NCI-H526 treated with DMSO at 0.1 percent for 48 hours (cell line): ENCODE measurements around the gene BHLHE41.

Experiments
- DNase-seq: peaks from one replicate; lab custom pipeline; 2025; lab: John Stamatoyannopoulos, UW

Gene BHLHE41

DNA sequence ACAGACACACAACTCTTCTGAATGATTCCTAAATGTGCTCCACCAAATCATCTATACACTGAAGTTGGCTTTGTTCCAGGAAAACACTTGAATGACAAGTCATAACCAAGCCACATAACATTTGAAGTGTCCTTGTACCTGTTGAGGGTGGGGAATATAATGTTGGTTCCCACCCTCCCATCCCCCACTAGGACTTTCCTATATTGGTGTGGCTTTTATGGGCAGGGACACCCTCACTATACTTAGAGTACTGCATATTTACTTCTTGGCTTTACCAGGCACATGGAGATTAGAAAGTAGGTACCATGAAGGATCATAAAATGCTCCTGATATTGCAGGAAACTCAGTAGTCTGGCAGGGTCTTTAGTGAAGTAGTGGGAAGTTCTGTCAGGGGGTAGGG is 9.7 kb upstream of the BHLHE41 start:
- no peak for DNase-seq

DNA sequence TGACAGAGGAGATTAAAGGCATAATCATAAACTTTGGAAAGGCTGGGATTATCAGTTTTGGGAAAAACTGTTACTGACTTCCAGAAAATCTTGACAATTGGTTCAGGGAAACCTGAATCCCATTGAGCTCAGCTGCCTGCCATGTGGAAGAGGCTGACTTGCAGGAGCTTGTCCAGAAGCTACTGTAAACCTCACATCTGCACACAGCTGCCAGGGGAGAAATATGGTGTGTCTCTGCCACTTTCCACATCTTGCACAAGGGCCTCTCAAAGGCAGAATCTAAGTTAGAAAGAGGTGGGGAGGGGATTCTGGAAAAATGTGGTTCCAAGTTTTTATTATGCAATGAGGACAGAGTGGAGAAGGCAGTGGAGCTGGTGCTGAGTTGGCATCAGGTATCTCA is 8.7 kb upstream of the BHLHE41 start:
- no peak for DNase-seq

DNA sequence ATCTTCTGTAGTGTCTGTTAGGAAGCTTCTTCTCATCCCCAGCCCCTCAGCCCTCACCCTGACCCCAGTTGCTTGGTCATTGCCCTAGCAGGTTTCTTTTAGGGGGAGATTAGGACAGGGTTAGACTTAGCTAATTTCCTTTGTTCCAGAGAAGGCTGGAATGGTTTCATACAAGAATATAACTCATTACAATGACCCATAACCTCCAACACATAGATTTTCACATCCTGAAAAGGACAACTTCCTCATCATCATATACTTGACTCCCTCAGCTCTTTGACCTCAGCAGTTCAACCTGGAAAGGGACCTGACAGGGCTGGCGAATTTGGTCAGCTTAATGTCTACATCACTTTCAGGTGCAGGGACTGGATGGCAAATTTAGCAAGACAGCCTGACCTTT is 8.0 kb upstream of the BHLHE41 start:
- DNase-seq, result no peak

DNA sequence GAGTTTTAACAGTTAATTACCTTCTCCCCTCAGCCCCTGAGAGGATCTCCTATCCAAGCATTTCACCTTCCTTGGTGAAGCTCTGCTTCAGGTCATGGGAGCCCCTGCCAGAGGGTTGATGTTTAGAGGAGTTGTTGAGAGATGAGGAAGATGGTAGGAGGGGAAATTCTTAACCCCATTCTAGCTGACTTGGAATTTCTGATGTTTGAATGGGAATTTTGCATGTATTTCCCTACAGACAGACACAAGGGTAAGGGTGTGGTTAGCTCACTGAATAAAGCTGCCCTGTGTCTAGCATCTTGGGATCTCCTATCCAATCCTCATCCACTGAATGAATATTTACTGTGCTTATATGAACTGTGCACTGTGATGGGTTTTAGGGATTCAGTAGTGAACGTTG is 7.1 kb upstream of the BHLHE41 start:
- peak; percentile 38 for DNase-seq

DNA sequence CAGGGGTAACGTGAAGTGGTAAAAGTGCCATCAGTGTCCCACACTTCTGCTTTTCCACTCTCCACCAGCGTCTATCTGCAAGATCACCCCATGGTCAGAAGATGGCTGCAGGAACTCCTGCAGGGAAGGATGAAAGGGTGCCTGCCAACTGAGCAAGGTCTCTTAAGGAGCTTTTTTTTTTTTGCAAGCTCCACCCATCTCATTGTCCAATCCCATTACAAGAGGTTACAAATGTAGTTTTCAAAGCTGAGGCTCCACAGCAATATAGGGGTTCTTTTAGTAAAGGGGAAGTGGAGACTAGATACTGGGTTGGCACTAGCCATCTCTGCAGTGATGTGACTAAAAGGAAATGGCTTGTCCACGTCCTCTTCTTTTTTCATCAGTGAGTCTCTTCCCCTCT is 5.9 kb upstream of the BHLHE41 start:
- DNase-seq, result no peak

DNA sequence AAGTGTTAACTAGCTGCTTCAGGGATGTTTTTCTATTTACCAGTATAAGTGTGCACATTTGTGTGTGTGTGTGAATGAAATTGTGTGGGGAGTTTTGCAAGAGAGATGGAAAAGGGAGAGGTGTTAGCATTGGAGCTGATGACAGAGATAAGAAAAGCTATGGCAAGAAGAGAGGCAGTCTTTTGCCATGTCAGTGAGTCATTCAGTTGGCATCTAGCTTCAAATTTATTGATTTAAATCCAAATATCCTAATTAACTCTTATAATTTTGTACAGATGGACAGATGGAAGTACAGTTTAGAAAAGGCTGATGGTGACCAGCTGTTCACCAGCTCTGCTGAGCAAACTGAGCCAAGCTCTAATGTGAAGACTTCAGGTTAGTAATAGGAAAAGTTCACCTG is 3.3 kb upstream of the BHLHE41 start:
- no peak for DNase-seq

DNA sequence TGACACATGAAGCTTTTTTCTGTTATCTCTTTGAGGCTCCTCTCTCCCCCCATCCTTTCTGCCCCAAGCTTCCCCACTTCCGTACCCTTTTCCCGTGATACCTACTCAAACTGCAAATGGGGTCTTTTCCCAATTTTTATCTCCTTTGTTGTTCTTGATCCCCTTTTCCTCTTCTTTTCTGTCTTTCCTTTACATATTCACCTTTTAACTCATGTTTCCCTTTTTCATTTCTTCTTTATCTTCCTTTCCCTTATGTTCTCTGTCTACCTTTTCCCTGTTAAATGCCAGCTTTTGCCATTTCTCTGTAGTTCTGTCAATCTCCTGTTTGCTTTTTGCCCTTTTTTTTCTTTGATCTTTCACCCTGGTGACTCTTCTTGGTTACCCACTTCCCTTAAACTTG is 2.6 kb upstream of the BHLHE41 start:
- no peak for DNase-seq

DNA sequence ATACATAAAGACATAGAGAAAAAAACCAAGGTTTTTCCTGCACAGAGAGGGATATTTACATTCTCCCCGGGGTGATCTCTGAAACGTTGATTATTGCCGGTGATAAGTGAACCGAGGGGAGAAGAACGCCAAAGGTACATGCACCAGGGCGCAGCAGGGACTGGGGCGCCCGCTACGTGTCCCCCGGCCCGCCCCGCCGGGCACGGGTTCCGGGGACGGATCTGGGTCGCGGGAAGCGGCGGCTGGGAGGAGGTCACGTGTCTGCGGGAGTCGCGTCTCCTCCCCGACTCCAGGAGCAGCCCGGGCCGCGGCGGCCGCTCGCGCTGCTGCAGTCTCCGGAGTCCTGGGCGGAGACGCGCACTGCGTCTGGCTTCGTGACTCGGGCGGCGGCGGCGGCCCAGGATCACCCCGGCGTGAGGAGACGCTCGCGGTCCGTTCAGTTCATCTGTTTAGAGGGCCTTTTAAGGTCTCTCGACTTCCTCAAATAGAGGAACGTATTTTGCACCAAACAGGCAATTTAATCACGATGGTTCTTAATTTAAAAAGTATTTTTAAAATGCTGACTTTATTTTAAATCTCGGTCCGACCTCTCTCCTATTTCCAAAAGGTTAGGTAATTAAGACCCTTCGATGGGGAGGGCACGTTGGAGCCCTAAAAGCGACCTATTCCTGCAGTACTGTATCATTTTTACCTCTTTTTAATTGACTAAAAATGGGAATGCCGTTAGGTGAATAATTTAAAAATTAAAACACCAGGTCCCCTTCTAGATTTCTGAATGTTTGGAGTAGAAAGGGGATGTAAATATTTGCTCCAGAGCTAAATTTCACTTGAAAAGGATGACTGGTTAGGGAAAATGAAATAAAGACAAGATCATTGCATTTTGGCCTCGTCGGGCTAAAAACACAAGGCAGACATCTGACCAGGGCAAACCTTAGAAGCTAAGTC is 1.8 kb upstream of the BHLHE41 start:
- DNase-seq, result peak; percentile 83

DNA sequence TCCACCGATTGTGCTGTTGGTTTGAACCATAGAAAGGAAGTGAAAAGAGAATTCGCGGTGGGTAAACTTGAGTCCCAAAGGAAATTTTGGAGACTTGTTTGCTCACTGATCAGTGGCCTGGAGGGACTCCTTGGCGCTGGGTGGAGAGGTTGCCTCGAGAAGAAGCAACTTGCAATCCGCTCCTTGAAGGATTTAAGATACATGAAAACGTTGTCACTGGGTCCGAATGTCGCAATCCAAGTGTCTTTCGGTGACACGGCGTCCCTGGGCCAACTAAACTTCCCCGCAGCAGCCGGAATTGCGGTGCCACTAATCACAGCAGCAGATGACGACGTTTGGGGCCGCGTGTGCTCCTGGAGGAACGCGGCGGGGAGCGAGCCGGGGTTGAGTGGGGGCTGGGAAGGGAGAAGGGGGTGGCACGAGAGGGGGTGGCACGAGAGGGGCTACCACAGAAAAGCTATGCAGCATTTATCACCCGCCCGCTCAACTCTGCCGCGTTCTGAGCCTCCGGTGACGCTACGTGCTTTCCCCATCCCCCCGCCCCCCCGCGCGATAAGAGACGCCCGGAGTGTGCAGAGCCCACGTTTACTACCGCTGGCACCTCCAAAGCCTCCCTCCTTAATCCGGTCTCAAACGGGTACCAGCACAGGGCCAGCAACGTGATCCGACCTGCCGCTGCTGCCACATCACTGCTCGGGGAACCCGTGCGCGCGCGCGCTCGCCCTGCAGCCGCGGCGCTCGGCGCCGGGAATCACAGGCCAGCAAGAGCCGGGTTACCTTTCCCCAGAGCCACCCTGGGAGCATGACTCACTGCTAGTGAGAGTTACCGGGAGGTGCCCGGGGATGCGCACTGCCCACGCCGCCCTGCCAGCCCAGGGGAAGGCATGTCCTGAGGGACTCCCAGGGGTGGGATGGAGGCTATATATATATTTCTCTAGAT is 833 bp upstream of the BHLHE41 start:
- peak; percentile 76 for DNase-seq

DNA sequence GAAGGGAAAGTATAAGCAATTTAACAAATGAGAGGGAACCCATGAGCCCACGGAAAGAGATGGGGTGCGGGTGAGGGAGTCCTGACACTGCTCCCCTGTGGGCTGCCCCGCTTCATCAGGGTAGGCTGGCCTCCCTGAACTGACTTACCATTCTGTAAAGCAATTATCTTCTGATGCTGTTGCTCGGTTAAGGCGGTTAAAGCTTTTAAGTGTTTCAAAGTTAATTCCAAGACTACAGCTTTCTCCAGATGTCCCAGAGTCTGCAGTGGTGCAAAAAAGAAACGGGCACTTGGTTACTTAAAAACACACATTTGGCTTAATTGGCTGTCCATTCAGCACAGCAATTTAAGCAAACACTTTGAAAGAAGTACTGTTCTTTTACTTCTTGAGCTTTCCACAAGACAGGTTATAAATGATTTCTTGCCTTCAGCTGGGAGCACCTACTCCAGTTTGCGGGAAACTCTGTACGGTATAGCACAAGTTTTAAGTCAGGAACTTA is 1.3 kb downstream of the BHLHE41 start:
- DNase-seq, result no peak

DNA sequence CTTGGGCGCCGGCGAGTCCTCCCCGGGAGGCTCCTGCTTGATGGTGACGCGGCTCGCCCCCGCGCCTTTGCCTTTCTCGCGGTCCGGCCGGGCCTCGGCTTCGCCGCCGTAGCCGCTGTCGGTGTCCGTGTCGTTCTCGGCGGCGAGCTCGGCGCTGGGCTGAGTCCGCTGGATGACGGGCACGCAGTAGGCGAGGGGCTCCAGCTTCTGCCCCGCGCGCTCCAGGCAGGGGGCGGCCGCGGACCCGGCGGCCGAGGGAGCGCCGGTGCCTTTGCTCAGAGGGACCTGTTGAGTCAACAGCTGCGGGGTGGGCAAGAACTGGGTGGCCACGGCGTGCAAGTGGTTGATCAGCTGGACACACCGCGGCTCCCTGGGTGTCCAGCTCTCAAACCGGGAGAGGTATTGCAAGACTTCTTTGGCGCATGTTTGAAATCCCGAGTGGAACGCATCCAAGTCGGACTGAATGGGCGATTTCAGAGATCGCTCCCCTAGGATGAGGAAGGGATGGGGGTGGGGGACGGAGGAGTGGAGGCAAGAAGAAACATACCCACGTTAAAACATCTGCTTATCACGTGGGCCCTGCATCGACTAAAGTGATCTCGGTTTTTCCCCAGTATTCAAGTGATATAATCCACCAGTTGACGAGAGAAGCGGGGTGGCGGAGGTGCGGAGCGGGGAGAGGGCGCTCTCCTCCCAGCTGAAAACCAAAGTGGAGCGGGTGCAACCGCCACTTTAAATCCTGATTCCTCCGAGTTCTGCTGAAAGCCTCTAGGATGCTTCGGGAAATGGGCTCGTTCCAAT is 2.0 kb downstream of the BHLHE41 start:
- peak; percentile 64 for DNase-seq

DNA sequence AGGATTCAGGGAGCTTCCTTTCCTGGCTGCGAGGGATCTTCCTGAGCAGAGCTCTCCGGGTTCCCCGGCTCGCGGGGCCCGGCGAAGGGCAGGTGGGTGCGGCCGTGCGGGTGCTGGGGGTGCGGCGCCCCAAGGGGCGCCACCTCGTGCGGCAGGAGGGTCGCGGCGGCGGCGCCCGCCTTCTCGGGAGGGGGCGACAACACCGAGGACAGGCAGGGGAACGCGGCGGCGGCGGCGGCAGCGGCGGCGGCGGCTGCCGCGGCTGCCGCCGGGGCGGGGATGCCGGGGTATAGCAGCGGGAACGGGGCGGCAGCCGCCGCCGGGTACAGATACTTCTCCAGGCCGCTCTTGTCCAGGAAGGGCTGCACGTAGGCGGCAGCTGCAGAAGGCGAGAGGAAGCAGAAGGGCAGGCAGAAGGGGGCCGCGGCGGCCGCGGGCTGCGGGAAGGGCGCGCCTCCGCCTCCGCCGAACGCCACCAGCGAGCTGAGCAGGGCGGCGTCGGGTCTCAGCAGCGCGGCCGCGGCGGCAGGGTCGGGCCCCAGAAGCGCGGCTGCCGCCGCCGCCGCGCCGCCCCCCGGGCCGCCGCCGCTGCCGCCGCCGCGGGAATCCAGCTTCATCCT is 2.7 kb downstream of the BHLHE41 start:
- peak; percentile 31 for DNase-seq

DNA sequence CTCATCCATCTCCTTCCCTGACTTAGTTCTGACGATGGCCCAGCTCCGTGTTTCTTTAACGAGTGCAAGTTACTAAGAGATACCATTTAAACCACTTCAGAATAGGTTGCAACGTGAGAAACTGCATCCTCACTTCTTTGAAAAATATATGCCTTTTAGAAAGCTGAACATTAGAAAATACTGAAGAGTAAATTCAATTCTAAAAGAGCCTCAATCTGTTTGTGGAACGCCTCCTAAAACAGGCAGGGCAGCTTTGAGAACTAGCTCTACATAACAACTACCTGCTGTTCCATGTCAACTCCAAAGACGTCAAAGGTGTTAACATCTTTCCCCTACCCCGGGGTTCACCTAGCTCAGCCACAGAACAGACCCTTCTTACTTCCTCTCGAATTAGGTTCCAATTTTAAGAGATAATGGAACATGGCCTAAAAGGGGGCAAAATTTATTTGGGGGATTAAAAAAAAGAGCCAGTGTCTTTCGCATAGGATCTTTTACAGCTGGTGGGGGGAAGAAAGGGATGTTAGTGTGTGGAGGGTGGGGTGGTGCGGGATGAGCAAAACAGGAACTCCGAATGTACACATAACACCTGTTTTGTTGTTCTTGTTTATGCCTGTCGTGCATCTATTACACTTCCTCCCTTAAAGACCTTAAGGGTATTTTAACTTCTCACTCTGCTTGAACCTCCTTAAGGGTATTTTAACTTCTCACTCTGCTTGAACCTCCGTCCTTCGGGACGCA is 3.3 kb downstream of the BHLHE41 start:
- DNase-seq, result peak; percentile 72

DNA sequence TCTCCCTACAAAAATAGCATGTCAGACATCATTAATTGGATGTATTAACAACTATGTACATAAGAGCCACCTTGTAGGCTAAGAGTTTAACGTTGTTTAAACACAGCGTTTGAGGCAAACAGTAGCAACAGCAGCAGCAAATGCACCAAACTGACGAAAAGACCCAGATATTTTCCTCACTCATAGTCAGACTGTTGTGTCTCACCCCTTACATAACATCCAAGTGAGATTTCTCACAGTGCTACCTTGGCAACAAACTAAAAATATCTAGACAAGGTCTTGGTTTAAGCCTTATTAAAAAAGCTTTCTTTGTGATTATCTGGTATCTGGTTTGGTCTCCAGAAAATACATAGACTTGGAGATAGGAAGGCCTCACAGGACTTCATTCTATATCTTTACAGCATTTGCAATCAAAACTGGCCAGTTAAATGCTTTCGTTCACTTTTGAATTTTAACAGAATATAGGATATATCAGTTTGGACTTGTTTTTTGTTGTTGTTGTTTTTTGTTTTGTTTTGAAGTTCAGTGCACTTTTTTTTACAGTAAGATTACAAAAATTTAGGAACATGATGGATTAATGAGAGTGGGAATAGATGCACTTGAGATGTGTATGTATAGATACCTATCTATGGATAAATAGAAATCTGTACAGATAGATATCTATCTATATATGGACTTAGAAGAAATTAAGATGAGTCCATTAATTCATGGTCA is 4.1 kb downstream of the BHLHE41 start:
- peak; percentile 51 for DNase-seq

DNA sequence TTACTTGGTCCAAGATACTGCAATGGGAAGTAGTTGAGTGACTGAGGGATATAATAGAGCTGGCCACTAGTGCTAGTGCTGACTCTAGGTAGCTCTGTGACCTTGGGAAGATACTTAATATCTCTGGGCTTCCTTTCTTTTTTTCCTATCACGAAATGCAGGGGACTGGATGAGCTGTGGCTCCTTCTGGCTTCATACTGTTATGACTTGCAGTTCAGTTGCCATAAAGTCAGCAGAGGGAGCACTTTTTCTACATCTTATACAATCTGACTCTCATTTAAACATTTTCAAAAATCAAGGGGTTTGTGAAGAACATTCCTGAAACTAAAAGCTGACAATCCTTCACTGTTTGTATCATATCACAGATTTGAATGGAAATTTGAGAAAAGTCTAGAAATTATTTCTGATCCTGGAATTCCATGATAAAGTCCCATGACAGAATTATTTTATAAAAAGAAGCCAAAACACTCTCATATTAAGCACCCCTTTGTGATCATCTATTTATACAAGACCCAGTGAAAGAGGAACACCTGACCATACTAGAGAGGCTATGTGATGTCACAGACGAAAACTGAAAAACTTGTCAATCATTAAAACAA is 5.3 kb downstream of the BHLHE41 start:
- peak; percentile 83 for DNase-seq

DNA sequence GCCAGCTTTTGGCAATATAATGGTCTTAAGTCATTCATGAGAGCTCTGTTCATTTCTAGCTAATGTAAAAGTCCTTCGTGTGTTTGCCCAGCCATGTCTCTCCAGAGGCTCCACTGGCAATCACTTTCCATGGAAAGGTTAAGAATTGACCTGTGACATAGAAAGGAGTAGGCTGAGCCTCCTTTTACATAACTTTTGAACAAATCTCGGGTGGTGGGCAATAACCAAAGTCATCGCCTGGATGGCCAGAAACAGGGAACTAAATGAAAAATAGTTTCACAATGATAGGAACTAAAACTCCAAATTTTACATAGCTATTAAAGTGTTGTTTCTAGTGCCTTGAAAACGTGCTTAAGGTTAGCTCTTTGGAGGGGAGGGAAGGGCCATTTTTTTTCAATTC is 6.5 kb downstream of the BHLHE41 start:
- DNase-seq, result peak; percentile 48

DNA sequence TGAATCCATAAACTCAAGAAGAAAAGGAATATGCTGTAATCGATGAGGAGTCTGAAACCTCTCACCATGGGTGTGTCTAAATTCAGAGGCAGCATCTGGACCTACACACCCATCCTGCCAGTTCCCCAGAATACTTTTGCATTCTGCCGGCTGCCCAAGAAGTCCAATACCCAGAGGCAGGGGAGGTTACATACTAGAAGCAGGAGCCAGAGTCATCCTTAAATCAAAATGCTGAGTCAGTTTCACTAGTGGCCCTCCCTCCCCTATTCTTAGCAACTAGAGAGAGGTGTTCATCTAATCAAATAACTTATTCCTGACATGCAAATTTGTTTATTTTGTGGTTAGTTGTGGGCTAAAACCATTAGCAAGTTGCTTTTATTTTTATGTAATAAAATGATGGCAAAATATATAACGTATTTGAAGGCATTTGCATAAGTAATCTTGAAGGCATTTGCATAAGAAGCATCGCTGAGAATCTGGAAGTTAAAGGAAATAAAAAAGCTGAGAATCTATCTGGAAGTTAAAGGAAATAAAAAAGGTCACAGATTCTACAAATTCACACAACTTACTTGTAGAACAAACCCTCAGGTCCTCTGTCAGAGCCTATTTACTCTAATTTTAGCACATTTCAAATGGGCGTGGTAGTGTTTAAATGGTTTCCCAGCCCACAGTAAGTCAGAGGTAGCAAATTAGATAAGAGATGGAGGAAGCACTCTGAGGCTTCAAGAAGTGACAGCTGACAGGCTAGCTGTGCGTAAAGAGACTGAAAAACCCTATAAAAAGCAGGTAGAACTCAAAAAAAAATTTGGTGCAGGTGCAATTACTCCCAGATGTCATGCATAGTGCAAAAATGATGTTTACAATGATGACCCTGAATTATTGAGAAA is 7.8 kb downstream of the BHLHE41 start:
- DNase-seq, result peak; percentile 91

DNA sequence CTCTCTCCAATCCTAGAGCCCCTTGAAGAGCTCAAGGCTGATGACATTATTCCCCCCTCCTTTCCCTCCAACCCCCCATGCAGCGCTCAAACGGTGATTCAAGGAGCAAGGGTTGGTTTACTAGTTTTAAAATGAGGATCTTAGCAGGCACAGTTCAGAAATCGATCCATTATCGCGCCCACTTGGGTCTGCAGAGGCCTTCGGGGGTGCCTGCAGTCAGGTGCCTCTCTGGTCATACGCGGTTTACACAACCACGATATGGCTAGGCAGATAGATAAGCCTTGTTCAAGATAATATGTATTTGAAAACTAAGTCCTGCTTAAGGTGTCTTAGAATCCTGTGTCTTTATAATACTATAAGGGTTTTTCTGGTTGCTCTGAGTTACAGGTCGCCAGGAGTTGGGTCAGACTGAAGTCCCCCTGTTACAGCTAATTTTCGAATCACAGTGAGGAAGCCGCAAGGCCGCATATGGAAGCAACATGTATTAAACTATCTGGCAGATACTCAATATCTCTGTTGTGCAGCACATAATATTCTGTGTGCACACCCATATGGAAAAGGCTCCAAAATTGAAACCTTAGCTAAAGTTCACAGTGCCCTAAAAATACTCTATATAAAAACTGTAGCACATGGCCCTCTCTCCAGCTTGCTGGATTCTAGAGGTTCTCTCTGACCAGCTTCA is 10.0 kb downstream of the BHLHE41 start:
- no peak for DNase-seq
